MM.1S (cell line): ENCODE results near the gene HIP1.

ENCODE experiments used
- EZH2 ChIP-seq: fragments of 300-600 bp; sonication (generic); optimal IDR thresholded peaks from 2 replicates; pipeline ENCODE3; 2017; ENCODE audit warnings: low read depth, mild to moderate bottlenecking, antibody characterized with exemption, low read length, mixed read lengths
- EZH2phosphoT487 ChIP-seq: fragments of 300-600 bp; sonication (generic); IDR thresholded peaks from 2 replicates; pipeline ENCODE4 v1.6.1; 2018; ENCODE audit warnings: antibody characterized with exemption, low read length
- TF ChIP-seq, protein P1 (sequence below): fragments of 300-600 bp; sonication (generic); IDR thresholded peaks from 2 replicates; pipeline ENCODE4 v1.5.1; 2016; ENCODE audit warnings: antibody characterized with exemption, low read length, mixed read lengths

DNA sequence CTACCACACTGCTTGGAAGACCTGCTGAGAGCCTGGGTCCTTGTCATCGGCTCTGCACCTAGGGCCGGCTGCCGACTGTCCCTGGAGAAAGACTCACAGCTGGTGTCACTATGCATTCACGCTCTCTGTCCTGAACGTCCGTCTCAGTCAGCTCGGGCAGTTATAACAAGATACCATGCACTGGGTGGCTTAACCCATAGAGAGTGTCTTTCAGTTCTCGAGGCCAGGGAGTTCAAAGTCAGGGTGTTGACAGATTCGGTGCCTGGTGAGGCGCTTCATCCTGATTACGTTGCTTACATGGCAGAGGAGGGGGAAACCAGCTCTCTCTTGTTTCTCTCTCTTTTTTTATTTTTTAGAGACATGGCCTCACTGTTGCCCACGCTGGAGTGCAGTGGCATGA, 155.5 kb downstream of the HIP1 start:
- TF ChIP-seq, protein P1, sequence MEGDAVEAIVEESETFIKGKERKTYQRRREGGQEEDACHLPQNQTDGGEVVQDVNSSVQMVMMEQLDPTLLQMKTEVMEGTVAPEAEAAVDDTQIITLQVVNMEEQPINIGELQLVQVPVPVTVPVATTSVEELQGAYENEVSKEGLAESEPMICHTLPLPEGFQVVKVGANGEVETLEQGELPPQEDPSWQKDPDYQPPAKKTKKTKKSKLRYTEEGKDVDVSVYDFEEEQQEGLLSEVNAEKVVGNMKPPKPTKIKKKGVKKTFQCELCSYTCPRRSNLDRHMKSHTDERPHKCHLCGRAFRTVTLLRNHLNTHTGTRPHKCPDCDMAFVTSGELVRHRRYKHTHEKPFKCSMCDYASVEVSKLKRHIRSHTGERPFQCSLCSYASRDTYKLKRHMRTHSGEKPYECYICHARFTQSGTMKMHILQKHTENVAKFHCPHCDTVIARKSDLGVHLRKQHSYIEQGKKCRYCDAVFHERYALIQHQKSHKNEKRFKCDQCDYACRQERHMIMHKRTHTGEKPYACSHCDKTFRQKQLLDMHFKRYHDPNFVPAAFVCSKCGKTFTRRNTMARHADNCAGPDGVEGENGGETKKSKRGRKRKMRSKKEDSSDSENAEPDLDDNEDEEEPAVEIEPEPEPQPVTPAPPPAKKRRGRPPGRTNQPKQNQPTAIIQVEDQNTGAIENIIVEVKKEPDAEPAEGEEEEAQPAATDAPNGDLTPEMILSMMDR, result no peak
- TF ChIP-seq EZH2 (no peak), EZH2phosphoT487 (no peak)
